Bone marrow (tissue), 2 donors: Measurements from ENCODE around the gene ATXN1L.
A peak's percentile ranks its signal among the peaks of the same experiment; 100 is the strongest.
"Not testable (repeated sequence)": the region's sequence is repeated elsewhere in the genome, so short reads cannot be mapped to it uniquely, and the experiment has no call there.

Experiments
- DNase-seq, 2 donors: peaks; one replicate each; lab custom pipeline; 2025; lab: John Stamatoyannopoulos, UW

The ATXN1L gene

DNA sequence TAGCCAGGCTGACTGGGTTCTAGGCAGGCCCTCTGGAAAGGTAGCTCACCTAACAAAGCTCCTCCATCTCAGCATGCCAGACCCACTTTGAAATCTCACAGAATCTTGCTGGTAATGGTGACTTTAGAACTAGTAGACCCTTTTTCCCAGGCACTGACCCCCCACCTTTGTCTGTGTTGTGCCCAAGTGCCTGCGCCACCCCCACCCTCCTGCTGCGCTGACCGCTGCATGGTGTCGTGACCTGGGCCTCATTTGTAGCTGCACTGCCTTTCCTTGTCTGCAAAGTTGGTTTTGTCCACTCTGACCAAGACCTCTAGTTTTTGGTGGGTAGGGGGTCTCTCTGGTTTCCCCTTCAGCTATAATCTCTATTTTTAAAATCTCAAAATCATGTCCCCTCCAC is 6.8 kb downstream of the ATXN1L start:
- DNase-seq = no peak

- no peak for DNase-seq
These were observed 7.6 kb downstream of the ATXN1L start for GRCh38 chr16:71853413-71853812.

DNA sequence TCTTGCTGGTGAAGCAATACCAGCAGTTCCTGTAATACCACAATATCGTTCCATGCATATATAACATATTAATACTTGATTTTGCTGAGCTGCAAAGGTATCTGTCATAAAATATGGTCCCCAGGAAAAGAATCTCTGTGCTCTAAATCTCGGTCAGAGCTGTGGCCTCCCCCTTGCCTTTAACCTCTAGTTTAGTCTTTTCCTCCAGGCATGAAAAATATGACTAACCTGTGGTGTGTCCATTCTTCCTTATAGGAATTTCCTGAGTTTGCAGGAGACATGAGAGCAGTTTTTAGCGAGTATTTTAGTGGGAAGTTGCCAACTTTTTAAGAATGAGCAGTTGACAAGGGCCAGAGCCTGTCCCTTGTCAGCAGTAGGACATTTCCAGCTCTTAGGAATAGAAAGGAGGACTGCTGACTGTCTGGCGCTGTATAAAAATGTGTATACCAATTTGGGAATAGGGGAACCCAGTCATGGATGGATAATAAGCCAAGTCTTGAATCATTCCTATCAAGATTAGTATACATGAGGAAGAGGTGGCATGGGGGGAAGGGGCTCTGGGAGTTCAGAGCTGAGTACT is 8.7 kb downstream of the ATXN1L start:
- DNase-seq = no peak

DNA sequence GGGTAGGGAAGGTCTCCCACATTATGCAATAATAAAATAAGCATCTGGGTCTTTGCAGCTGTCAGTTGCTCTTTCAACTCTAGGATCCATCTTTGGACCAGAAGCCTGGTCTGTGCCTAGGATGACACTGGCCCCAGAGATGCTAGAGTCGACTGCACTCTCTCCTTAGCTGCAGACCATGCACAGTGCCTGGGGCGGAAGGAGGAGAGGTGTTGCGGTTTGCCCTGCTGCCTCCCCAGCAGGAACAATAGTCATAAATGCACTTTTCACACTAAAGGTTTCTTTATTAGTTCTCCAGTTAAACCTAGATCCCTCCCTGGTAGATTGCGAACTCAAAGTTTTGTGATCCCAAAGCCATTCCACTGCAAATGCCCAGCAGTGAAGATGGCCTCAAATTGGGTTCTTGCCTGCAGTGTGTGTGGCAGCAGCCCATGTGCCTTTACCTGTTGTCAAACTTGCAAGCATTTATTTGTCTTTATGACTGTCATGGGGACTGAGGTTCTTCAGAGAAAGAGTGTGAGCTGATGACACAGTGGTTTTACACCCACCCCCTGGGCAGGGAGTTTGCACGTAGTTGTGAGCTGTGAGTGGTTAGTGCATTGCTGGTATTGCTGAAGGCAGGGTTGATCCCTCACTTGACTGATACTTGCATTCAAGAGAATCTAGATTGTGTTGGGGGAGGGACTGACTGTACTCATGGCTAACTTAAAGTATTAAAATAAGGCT is 10.3 kb downstream of the ATXN1L start:
- no peak for DNase-seq

- no peak for DNase-seq
These were observed 14.2 kb downstream of the ATXN1L start for GRCh38 chr16:71859762-71860521.

- no peak for DNase-seq
These were observed 18.2 kb downstream of the ATXN1L start for GRCh38 chr16:71863995-71864394.

GRCh38 chr16:71865173-71865863 is 19.5 kb downstream of the ATXN1L start:
- DNase-seq = no peak

DNA sequence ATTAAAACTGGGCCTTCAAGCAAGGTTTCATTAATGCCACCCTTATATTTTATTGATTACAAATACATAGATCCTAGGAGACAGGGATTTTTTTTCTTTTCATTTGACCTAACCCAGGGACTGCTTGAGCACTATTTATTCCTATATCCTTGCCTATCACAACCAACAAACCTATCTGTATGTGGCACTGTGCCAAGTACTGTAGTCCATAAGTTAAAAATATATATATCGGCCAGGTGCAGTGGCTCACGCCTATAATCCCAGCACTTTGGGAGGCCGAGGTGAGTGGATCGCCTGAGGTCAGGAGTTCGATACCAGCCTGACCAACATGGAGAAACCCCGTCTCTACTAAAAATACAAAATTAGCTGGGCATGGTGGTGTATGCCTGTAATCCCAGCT is 21.4 kb downstream of the ATXN1L start:
- DNase-seq = not testable (repeated sequence)

DNA sequence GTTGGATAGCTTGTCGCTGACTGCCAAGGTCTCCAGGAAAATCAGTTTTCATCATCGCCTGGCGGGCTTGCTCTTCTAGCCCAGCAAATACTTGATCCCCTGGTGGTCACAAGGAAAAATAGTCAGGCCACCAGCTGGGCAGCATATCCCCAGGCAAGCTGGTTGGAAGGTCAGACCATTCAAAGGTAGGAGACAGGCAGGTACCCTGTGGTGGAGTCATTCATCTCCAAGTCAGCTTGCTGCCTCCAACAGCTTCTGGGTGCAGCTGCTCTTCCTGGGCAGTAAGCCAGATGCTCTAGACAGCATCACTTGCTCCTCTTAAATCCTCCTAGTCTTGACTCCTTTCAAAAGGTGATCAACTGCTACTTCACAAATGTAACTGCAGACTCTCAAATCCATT is 22.2 kb downstream of the ATXN1L start:
- no peak for DNase-seq

- DNase-seq = no peak
These were observed 23.3 kb downstream of the ATXN1L start for GRCh38 chr16:71869089-71869488.

DNA sequence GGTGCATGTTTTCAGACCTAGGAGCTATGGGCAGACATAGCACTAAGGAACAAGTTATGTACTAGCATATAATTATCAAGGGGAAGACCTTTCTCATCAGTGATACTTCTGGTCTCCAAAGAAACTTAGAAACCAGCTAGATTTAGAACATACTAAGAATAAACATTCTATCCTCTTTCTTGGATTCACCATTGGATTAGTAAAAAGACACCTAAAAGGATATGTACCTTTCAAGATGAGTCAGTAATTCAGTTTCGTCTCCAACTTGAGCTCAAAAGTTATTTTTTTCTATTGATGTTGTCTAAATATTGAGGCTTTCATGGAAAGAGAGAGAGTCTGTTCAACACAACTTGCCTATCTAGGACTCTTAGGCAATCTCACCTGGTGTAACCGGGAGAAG is 25.0 kb downstream of the ATXN1L start:
- DNase-seq = no peak

DNA sequence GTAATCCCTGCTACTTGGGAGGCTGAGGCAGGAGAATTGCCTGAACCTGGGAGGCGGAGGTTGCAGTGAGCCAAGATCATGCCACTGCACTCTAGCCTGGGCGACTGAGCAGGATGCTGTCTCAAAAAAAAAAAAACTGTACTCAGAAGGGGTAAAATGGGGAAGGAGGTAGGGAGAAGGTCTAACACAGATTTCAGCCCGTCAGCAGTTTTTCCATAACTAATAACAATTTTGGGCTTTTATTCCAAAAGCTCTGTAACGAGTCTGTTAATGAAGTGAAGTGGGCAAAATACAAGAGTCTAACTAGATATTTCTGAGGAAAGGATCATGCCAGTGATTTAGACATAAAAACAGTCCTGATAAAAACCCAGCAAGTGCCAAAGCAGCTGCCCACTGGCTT is 27.4 kb downstream of the ATXN1L start:
- DNase-seq = no peak

GRCh38 chr16:71878911-71879310 is 33.1 kb downstream of the ATXN1L start:
- no peak for DNase-seq

DNA sequence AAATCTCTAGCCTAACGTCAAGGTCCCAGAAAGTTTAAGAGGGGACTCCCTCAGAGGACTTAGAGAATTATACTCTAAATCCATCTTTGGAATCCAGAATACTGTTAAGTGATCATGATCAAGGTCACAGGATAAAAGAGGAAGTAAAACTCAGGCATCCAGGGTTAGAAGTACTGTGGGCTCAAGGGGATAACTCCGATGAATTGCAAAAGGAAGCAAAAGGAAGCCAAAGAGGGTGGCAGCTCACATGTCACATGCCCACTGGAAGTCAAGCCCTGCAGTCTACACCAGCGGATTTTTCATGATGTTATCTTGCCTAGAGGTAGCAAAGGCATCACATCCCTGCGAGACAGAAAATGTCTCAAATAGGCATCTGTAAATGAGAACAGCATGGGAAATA is 34.4 kb downstream of the ATXN1L start:
- DNase-seq = peak in 1 of 2 donors; percentile 76

DNA sequence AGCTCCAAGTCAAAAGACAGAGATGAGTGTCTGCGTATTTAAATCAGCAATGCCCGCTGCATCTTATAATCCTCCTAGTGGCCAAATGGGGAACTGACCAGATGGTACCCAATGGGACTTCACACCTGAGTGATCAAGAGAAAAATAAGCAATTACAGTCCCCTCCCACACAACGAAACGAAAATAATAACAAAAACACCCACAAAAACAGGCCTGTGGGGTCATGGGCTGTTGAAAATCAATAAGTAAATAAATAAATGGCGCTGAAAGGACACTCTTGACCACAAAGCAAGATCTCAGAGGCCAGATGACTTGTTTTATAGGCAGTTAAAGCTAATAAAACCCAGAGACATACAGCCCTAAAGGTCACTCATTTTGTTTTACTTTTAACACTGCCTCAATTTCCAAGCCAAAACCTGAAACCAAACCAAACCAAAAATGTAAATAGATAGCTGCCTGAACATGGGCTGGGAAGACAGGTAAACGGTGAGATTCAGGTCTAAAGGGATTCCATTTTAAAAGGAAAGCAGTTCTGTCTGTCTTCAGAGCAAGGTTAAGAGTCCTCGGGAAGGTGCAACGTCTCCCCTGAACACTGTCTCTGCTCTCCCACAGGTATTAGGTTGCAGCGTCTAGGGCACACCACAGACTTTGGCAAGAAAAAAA is 36.9 kb downstream of the ATXN1L start:
- DNase-seq = peak in 1 of 2 donors; percentile 58

DNA sequence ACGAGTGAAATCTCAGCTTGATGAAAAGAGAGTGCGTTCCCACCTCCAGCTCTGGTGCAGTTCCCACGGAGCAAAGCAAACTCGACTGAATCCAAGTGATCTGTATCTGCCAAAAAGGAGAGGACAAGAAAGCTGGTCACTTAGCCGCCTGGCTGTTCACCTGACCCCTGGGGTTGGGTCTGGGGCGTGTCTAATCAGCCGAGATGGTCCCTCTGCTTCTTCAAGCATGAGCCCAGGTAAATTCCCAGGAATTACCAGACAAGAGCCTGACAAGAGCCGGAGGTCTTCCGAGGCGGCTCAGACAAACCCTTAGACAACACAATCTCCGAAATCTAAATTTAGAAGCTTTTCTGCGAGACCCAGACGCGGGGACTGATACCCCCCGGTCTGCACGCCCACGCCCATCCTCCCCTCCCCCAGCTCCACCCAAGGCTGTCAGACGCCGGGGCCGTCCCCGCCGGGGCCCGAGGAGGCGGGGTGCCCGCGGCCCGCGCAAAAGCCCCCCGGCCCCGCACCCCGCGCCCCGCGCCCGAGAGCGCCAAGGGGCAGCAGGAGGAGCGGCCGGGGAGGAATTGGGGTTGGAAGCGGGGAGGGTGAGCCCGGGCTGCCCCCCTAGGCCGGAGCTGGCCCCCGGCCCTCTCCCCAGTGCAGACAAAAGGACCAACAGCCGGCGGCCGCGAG is 37.5 kb downstream of the ATXN1L start:
- DNase-seq = peak in 1 of 2 donors; percentile 38

- DNase-seq = peak; percentile 19 to 59
These were observed 38.3 kb downstream of the ATXN1L start, which contains the start of gene ZNF821 for GRCh38 chr16:71883849-71884638. ZNF821 (minus strand) TSS chr16:71884182; CDS start chr16:71879946, 4,236 bp downstream.

- no peak for DNase-seq
These were observed 39.5 kb downstream of the ATXN1L start for GRCh38 chr16:71885261-71885650.

- DNase-seq = no peak
These were observed 43.4 kb downstream of the ATXN1L start for GRCh38 chr16:71889147-71889546.

DNA sequence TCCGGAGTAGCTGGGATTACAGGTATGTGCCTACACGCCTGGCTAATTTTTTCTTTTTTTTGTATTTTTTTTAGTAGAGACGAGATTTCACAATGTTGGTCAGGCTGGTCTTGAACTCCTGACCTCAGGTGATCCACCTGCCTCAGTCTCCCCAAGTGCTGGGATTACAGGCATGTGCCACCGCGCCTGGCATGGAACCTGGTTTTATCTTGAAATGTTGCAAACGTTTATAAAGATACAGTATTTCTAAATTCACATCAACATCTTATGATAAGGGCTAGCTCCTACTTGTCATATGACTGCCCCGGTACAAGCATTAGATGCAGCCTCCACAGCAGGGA is 48.1 kb downstream of the ATXN1L start:
- DNase-seq = no peak
